GM21619 (cell line): ENCODE results near the gene MTMR3.
A peak's percentile ranks its signal among the peaks of the same experiment; 100 is the strongest.
"Not testable (repeated sequence)": the region's sequence is repeated elsewhere in the genome, so short reads cannot be mapped to it uniquely, and the experiment has no call there.

Experiments
- ATAC-seq: cut with Tn5 transposase; IDR thresholded peaks from one replicate; pipeline ENCODE4 v1.9.1; 2021; ENCODE audit not compliant: unreplicated experiment

Gene MTMR3

DNA sequence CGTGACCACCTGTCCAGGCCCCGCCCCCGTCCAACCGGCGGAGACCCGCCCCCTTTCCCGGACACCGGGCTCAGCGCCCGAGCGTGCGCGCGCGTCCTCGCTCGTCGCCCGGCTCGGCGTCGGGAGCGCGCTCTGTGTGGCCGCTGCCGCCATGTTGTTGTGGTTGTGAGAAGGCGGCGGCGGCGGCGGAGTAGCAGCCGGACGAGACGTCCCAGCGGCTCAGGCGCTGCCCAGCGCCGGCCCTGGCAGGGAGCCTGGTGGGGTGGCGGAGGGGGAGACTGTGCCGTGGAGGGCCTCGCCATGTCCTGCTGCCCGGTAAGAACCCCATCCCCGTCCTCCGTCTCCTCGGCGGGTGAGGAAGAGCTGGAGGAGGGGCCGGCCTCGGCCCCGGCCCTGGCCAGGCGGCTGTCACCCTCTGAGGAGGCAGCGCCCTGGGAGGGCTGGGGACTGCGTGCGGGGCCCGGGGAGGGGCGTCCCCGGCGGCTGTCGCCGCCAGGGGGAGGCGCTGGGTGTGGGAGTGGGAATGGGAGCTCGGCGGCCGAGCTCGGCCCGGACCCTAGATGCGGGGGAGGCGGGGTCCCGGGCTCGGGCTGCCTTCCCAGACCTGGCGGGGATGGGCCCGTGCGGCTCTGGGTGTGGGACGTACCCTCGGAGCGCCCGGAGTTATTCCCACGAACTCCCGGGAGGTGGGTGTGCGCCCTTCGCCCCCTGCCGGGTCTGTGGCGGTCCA, at the start of gene MTMR3:
TSS of gene MTMR3 (plus strand) at position 130 of the 730 bp plus-strand sequence. CDS start 87,886 bp downstream, outside the sequence.
- peak; percentile 68 for ATAC-seq

DNA sequence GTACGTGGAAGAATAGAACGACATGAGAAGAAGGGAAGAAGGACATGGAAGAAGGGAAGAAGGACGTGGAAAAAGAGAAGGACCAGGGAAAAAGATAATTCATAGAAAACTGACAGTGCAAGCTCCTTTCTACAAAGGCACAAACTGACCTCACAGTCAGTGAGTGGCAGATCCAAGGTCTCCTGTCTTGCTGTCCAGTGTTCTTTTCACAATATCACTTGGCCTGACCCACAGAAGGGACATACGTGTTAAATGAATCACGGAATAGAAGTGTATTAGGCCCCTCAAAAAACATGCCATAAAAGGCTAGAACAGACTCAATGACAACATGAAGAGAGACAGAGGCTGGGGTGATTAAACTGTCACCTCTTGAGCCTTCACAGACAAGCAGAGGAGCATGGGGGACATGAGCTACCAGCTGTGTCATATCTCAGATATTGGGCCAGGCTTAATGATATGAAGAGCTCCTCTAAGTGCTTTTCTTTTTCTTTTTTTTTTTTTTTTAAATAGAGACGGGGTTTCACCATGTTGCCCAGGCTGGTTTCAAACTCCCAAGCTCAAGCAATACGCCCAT, 49.5 kb upstream of the MTMR3 start:
- no peak for ATAC-seq

DNA sequence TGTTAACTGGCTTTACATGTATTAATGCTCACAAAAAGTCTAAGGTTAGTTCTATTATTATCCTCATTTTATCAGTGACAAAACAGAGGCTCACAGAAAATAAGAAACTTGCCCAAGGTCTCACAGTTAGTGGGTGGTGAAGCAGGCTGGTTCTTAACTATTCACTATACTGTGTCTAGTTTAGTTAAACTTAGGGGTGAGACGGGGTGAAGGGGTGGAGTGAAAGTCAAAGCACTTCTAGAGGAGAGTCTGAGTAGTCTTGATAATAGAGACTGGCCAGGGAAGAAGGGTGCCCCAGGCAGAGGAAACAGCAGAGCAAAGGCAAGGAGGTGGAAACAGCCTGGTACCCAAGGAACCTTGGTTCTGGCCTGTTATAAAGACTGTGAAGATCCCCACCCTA, 48.9 kb upstream of the MTMR3 start:
- no peak for ATAC-seq

DNA sequence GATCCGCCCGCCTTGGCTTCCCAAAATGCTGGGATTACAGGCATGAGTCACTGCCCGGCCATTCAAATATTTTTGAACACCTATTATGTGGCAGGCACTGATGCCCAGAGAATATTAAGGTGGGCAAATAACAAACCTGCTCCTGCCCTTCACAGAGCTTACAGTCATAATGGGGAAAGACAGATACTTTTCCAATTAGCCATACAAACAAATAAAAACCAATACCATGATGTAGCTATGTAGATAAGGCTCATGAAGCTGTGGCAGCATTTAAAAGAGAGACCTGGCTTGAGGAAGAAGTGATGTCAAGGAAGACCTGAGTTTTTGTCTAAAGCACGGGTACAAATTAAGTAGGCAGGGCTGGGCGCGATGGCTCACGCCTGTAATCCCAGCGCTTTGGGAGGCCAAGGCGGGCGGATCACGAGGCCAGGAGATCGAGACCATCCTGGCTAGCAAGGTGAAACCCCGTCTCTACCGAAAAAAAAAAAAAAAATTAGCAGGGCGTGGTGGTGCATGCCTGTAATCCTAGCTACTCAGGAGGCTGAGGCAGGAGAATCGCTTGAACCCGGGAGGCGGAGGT, 46.1 kb upstream of the MTMR3 start:
- not testable (repeated sequence) for ATAC-seq

DNA sequence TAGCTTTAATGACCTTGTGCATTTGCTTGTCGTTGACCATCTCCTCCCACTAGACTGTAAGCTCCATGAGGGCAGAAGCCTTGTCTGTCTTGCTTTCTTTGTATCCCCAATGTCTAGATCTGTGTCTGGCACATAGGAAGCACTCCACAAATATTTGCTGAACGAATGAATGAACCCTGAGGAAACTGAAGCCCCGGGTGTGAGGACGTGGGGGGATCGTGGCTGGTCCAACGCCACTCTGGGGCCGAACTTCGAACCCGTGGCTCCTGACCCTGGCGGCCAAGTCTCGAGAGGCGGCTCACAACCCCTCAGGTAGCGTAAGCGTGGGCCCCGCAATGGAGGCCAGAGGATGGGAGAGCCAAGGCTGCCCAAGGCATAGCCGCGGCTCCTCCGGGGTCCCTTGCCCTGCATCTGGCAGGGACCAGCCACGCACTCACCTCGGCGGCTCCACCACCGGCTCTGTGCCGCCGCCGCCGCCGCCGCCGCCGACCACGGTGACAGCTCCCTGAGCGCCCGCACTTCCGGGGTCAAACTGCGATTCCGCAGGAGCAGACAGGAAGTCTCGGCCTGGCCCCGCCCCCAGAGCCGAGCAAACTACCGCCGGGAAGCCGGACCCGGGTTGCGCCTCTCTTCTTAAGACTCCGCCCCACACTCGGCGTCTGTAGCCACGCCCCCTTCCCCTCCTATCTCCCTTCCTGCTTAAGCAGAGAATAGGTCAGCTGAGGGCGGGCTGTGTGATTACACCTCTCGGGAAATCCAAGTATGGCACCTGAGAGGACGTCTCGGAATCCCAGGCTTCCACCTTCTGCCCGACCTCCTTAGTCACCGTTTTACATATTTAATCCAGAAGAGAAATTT, 45.0 kb upstream of the MTMR3 start, which contains the start of gene ASCC2:
TSS of gene ASCC2 (minus strand) at position 534 of the 858 bp plus-strand sequence. CDS start 5,949 bp downstream, outside the sequence.
- peak; percentile 95 for ATAC-seq

DNA sequence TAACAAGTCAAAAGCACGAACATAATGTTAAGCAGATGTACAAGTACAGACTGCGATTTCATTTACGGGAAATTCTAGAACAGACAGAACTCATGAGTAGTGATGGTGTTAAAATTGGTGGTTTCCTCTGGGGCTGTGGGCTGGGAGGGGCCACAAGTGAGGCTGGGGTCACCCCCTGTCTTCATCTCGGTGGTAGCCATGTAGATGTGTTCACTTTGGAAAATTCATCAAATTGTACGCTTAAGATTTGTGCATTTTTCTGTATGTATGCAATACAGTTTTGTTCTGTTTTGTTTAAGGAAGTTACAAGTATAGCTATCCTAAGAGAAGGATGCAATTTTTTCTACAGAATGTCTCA, 44.4 kb upstream of the MTMR3 start:
- ATAC-seq: no peak

DNA sequence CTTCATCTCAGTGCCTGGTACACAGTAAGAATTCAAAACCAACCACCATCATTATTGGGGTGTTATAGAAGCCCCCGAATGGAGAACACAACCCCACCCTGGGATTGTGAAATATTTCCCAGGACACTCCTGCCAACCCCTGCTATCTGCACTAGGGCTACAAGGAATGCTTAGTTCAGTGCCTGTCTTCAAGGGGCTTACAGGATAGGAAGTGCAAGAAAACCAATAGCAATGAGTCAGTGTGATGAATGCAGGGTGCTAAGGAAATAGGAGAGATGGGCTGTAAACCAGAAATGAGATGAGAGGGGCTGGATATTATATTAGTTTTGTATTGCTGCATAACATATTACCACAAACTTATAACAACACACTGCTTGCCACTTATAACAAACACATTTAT, 43.9 kb upstream of the MTMR3 start:
- ATAC-seq: no peak

DNA sequence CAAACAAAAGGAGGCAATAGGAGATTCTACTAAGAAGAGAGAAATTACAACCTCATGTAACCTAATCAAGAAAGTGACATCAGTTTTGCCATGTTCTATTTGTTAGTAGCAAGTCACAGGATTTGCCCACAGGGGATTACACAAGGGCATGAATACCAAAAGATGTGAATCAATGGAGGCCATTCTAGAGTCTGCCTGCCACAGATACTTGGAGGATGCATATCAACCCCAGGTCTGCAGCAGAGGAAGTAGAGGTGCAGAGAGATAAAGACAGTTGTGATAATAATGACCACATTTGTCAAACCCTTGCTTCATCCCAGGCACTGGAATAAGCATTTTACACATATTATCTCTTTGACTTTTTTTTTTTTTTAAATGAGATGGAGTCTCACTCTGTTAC, 42.5 kb upstream of the MTMR3 start:
- no peak for ATAC-seq

DNA sequence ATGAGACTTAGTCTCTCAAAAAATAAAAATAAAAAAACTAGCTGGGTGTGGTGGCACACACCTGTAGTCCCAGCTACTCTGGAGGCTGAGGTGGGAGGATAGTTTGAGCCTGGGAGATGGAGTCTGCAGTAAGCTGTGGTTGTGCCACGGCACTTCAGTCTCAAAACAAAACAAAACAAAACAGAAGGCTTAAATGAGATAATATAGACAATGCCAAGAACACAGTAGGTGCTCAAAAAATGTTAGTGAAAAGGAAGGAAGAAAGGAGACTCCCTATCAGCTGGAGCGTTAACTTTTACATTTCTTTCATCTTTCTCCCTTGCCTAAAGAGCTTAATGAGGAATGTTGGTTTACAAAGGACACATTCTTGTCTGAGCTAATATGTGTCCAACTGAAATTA, 40.8 kb upstream of the MTMR3 start:
- ATAC-seq: no peak

DNA sequence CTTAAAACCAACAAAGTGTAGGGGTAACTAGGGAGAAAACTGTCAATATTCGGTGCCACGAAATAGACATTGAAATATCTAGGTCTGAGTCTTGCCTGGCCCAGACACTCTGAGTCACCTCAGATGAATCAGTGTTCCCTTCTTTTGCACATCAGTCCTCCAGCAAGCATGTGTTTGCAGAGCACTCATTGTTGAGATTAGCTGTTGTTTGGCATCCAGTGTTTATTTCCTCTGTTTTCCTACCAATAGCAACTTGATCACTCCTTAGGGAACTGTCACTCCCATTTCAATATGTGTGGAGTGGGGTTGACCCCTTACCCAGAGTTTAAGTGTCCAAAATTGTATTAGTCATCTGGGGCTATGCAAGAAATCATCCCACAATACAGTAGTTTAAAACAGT, 40.2 kb upstream of the MTMR3 start:
- no peak for ATAC-seq

DNA sequence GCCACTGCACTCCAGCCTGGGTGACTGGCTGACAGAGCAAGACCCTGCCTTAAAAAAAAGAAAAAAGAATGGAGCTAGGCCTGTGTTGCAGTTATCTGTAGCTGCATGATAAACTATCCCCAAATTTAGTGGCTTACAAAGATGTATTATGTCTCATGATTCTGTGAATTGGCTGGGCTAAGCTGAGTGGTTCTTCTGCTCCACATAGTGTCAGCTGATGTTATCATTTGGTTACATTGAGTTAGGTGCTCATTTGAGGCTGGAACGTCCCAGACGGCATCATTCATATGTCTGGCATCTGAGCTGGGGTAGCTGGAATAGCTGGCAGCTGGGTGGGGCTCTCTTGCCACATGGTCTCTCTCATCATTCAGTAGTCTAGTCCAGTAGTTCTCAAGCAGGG, 36.7 kb upstream of the MTMR3 start:
- no peak for ATAC-seq

DNA sequence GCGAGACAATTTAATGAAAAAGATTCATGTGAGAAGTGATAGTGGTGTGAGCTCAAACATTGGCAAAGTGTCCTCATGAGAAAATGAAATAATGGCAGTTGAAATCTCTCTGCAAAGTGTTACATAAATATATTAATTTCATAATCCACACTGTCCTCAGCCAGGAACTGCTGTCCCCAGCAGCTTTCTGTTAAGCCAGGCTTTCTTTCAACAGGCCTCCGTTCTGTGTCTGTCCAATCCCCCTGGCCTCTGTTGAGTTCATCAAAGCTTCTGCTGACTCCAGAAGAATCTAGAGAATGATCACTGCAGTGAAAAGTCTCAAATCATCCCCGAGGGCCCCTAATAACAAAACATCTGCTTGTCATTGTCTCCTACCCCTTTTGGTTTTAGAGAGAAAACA, 34.9 kb upstream of the MTMR3 start:
- no peak for ATAC-seq

DNA sequence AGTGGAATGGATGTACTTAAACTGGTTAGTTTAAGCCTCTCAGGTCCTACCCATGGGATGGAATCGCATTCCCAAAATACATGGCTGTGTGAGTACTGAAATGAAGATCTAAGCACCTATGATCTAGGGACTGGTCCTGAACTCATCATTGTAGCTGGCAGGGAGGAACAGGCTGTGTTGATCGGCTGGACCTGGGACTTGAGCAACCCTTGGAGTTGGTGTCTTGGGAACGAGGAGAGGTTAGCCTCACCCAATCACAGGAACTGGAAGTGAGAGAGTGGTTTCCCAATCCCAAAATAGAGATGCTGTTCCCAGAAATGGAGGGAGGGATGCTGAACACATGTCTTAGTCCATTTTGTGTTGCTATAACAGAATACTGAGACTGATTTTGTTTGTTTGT, 28.5 kb upstream of the MTMR3 start:
- ATAC-seq: no peak

DNA sequence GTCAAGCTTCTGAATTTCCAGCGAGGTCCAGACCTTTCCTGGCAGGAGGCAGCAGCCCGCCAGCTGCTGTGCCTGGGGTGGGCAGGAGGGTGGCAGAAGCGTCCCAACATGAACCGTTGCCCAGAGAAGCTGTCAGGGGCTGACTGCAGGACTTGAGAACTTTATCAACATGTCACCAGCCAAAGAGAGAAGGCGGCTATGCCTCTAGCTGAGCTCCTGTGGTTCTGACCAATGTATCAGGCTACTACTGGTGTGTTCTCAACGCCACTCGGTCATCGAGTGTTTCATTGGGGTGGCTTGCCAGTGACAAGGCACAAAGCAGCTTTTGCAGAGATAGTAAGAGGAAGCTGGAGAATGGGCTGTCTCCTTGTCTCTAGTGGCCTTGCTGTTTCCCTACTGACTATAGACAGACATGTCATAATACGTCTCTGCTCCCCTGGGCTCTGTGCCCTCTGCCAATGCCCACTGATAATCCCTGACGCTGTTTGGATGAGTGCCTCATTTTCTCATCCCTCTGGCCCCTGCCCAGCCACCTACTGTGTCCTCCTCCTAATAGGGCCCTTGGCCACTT, 27.3 kb upstream of the MTMR3 start:
- no peak for ATAC-seq

DNA sequence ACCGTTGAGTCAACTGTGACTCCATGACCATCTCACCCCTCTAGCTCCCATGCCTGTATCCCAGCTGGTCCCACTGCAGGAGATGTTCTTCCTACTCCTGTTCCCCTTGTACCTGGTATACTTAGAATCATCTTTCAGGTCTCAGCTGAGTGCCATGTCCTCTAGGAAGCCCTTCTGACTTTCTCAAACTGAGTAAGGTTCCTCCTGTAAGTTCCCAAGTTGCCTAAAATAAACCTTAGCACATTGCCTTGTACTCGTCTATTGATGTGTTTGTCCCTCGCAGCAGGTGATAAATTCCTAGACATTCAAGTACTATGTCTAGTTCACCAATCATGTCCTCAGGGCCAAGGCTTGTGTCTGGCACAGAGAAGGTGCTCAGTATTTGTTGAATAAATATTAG, 26.5 kb upstream of the MTMR3 start:
- ATAC-seq: no peak

DNA sequence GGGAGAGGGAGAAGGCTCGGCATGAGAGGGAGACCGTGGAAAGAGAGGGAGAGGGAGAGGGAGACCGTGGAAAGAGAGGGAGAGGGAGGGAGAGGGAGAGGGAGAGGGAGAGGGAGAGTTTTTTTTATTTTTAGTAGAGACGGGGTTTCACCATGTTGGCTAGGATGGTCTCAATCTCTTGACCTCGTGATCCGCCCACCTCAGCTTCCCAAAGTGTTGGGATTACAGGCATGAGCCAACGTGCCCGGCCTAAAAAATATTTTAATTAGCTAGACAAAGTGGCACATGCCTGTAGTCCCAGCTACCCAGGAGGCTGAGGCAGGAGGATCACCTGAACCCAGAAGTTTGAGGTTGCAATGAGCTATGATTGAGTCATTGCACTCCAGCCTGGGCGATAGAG, 23.9 kb upstream of the MTMR3 start:
- ATAC-seq: not testable (repeated sequence)

DNA sequence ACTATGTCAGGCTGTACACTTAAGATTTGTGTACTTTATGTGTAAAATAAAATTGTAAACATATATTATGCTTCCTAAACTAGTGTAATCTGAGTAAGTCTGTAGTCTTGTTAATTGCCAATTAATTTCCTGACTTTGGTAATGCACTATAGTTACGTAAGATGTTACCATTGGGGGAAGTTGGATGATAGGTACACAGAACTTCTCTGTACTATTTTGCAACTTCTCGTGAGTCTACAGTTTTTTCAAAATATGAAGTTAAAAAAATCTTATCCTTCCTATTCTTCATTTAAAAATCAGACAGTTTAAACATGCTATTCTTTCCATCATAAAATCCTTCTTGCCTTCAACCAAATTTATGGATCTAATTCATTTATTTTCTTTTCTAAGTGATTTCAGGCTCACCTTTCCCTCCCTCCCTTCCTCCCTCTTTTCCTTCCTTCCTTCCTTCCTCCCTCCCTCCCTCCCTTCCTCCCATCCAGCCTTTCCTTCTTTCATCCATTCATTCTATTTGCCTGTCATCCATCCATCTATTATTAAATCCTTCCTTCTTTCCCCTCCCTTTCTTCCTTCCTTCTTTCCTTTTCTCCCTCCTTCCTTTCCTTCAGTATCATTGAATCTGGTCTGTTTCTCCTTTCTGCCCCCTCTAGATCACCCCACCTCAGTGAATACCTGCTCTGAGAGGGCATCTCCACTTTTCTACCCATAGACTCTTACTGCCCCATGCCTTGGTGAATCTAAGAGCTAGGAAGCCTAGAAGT, 22.8 kb upstream of the MTMR3 start:
- no peak for ATAC-seq

DNA sequence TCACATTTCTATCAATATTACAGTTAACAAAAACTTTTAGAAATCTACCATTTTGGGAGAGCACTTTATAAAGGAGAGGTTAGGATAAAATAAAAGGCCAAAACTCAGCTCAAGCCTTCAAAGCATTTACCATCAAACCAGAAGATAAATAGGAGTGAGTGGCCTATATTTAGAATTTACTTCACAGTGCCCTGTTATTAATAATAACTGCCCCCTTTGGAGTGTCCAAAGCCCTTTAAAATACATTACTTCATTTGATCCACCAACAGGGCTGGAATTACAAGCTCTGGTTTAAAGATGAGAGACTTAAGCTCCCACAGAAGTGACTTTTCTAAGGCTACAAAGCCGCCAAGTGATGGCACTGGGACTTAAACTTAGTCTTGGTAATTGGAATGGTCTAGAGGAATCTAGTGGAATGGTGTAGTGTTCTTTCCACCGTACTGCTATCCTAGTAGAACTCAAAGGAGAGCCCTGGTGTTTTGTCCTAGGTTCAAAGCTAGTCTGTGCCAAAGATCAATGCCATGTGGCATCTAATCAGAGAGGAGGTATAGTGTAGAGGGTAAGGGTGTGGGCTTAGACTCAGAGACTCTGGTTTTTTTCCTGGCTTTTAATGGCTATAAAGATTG, 21.2 kb upstream of the MTMR3 start:
- ATAC-seq: no peak

DNA sequence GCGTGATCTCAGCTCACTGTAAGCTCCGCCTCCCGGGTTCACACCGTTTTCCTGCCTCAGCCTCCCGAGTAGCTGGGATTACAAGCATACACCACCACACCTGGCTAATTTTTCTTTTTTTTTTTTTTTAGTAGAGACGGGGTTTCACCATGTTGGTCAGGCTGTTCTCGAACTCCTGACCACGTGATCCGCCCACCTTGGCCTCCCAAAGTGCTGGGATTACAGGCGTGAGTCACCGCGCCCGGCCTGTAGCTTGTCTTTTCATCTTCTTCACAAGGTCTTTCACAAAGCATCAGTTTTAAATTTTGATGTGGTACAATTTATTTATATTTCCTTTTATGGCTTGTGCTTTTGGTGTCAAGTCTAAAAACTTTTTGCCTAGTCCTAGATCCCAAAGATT, 17.4 kb upstream of the MTMR3 start:
- ATAC-seq: not testable (repeated sequence)

DNA sequence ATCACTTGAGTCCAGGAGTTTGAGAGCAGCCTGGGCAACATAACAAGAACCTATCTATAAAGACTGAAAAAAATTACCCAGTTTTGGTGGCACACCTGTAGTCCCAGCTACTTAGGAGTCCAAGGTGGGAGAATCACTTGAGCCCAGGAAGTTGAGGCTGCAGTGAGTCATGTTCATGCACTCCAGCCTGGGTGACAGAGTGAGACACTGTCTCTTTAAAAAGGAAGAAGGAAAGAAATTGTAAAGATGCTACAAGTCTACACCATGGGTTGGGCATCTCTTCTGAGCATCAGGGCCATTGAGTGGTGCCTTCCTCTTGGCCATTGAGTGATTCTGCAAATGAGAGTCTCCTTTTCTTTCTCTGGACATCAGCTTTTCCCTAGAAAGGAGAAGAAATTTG, 15.7 kb upstream of the MTMR3 start:
- ATAC-seq: no peak
